GM23338 (cell line): ENCODE measurements around the gene DHRS7B. TPM values are rescaled to one million over a fixed set of nuclear protein-coding genes. Genes with fewer than 3 reads are reported as not detected.

Experiments used
- ATAC-seq: fragments of 200-7000 bp; cut with Tn5 transposase; 3 replicates; pipeline ENCODE4 v1.9.1; 2020
- DNase-seq: peaks from one replicate; pipeline ENCODE4 v3.0.0-alpha.2; 2015; ENCODE audit warnings: low spot score
- H2AFZ ChIP-seq: fragments of 200-600 bp; sonication (generic); 2 replicates; pipeline ENCODE4 v1.8.0; 2016; ENCODE audit warnings: antibody characterized with exemption, mild to moderate bottlenecking, moderate library complexity
- H3F3A ChIP-seq: fragments of 200-600 bp; sonication (generic); replicated peaks from 2 replicates; pipeline ENCODE4 v1.8.0; 2017; ENCODE audit warnings: antibody characterized with exemption, mixed run types, low read depth
- H3K27ac ChIP-seq: fragments of 200-600 bp; sonication (generic); 2 replicates; pipeline ENCODE4 v1.6.1; 2016; ENCODE audit warnings: low read depth
- H3K27me3 ChIP-seq: fragments of 200-600 bp; sonication (generic); 2 replicates; pipeline ENCODE4 v1.8.0; 2016; ENCODE audit warnings: mild to moderate bottlenecking, mixed run types, moderate library complexity; ENCODE audit not compliant: insufficient read depth
- H3K36me3 ChIP-seq: fragments of 200-600 bp; sonication (generic); 2 replicates; pipeline ENCODE4 v1.8.0; 2016; ENCODE audit warnings: mild to moderate bottlenecking; ENCODE audit not compliant: insufficient read depth
- H3K4me1 ChIP-seq: fragments of 200-600 bp; sonication (generic); 2 replicates; pipeline ENCODE4 v1.8.0; 2016; ENCODE audit warnings: mild to moderate bottlenecking, moderate library complexity; ENCODE audit not compliant: insufficient read depth
- H3K4me2 ChIP-seq: fragments of 200-600 bp; sonication (generic); 2 replicates; pipeline ENCODE4 v1.7.1; 2017; ENCODE audit warnings: mixed run types
- H3K4me3 ChIP-seq: fragments of 200-600 bp; sonication (generic); 2 replicates; pipeline ENCODE4 v1.6.1; 2016; ENCODE audit warnings: mixed run types
- H3K79me2 ChIP-seq: fragments of 200-600 bp; sonication (generic); replicated peaks from 2 replicates; pipeline ENCODE4 v1.8.0; 2017; ENCODE audit warnings: mild to moderate bottlenecking; ENCODE audit not compliant: insufficient read depth
- H3K9me2 ChIP-seq: fragments of 200-600 bp; sonication (generic); 2 replicates; pipeline ENCODE4 v1.8.0; 2017; ENCODE audit not compliant: insufficient read depth
- H4K20me1 ChIP-seq: fragments of 200-600 bp; sonication (generic); replicated peaks from 2 replicates; pipeline ENCODE4 v1.8.0; 2017; ENCODE audit warnings: mild to moderate bottlenecking; ENCODE audit not compliant: insufficient read depth
- H3K27ac Mint-ChIP-seq: 2 replicates; pipeline ENCODE4 v1.8.0; 2020; ENCODE audit warnings: inconsistent platforms, mild to moderate bottlenecking, moderate library complexity, mixed read lengths
- H3K27me3 Mint-ChIP-seq: 3 replicates; pipeline ENCODE4 v1.8.0; 2022; ENCODE audit warnings: low read depth, mild to moderate bottlenecking, moderate library complexity, mixed read lengths, inconsistent platforms; ENCODE audit not compliant: insufficient read depth, poor library complexity
- H3K36me3 Mint-ChIP-seq: 3 replicates; pipeline ENCODE4 v1.8.0; 2021; ENCODE audit warnings: low read depth, mild to moderate bottlenecking, inconsistent platforms, moderate library complexity, mixed read lengths
- H3K4me1 Mint-ChIP-seq: 3 replicates; pipeline ENCODE4 v1.8.0; 2020; ENCODE audit warnings: mild to moderate bottlenecking, inconsistent platforms, mixed read lengths
- H3K4me3 Mint-ChIP-seq: 3 replicates; pipeline ENCODE4 v1.8.0; 2021; ENCODE audit warnings: moderate library complexity, mild to moderate bottlenecking, inconsistent platforms, mixed read lengths
- H3K9me3 Mint-ChIP-seq: 3 replicates; pipeline ENCODE4 v1.8.0; 2020; ENCODE audit warnings: moderate library complexity, mild to moderate bottlenecking, inconsistent platforms, mixed read lengths
- CTCF ChIP-seq, 2 experiments: fragments of 200-600 bp in 1 of 2; sonication (generic) in 1 of 2; conservative IDR thresholded peaks; 2 replicates each; pipeline versions ENCODE4 v1.5.1 to v1.6.1; 2016 to 2017; ENCODE audit warnings: antibody characterized with exemption in 2 of 2, low read depth in 2 of 2, mild to moderate bottlenecking in 2 of 2, moderate library complexity in 1 of 2
- EZH2 ChIP-seq: fragments of 200-600 bp; sonication (generic); IDR thresholded peaks from one replicate; pipeline ENCODE4 v1.8.0; 2017; ENCODE audit warnings: antibody characterized with exemption, mild to moderate bottlenecking, low read depth; ENCODE audit not compliant: unreplicated experiment
- EZH2phosphoT487 ChIP-seq: fragments of 200-600 bp; sonication (generic); IDR thresholded peaks from one replicate; pipeline ENCODE4 v1.8.1; 2018; ENCODE audit warnings: antibody characterized with exemption; ENCODE audit not compliant: unreplicated experiment
- JUNB ChIP-seq: IDR thresholded peaks from one replicate; pipeline ENCODE4 v1.6.1; 2016; ENCODE audit warnings: antibody characterized with exemption; ENCODE audit not compliant: unreplicated experiment
- NANOG ChIP-seq: IDR thresholded peaks from 2 replicates; pipeline ENCODE4 v1.6.1; 2016; ENCODE audit warnings: antibody characterized with exemption, borderline replicate concordance
- POLR2AphosphoS5 ChIP-seq: IDR thresholded peaks from 2 replicates; pipeline ENCODE4 v1.6.1; 2016; ENCODE audit warnings: antibody characterized with exemption, low read depth
- STAT1 ChIP-seq: IDR thresholded peaks from one replicate; pipeline ENCODE4 v1.6.1; 2016; ENCODE audit warnings: antibody characterized with exemption; ENCODE audit not compliant: unreplicated experiment
- ZNF331 ChIP-seq: fragments of 250-450 bp; sonication (Bioruptor Pico); IDR thresholded peaks from 2 replicates; pipeline ENCODE4 v1.5.0; 2020; ENCODE audit warnings: low read depth, mild to moderate bottlenecking, moderate library complexity
- polyA plus RNA-seq: library from polyadenylated mRNA; unstranded; fragments of >200 nt; fragmentation: Nextera tagmentation; extraction: Ambion mirVana; gene quantifications from 2 replicates; pipeline ENCODE4 v1.2.1, GENCODE V29; 2016
- total RNA-seq: library from RNA; depleted of rRNA; stranded (reverse); fragments of >200 nt; shearing (Covaris generic); gene quantifications from 2 replicates; pipeline ENCODE4 v1.2.3, GENCODE V29; 2014
- TF ChIP-seq, protein P1 (sequence below): IDR thresholded peaks from one replicate; pipeline ENCODE4 v1.6.1; 2018; ENCODE audit warnings: antibody characterized with exemption; ENCODE audit not compliant: unreplicated experiment
- TF ChIP-seq, protein P2 (sequence below): IDR thresholded peaks from 2 replicates; pipeline ENCODE4 v1.6.1; 2016; ENCODE audit warnings: antibody characterized with exemption

Gene DHRS7B
- total and polyA plus RNA-seq, 2 experiments from 2014 or later: 26.6 to 27.9 TPM

DNA sequence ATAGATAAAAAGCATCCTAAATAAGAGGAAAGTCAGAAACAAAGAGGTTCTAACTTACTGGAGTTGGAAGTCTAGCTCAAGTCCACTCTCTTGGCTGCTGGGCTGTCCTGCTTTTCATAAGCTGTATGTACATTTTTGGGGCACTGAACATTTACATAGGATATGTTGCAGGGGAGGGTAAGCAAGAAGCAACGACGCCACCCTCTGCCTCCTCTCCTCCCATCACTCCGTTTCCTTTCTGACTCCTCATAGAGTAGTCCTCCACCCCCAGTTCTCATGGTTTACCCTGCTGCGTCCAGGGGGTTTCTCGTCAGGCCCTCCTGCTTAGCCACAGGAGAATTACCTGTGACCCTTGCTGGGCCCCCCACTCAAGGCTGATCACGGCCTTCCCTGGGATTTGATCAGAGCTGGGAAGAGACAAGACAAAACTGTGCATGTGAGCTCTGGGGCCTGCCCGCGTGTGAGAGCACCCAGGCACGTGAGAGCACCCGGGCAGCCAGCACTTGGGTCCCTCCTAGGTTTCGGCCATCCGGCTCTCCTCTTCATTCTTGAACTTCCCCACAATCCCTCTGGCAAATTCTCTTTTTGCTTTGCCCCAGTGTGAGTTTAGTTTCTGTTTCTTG, 50.1 kb downstream of the DHRS7B start:
- Mint-ChIP-seq H3K36me3 (peaks cover 9% of the 10 kb centered on the region), H3K4me3 (no peak overlapping the region), H3K27ac (peak overlapping the region; percentile 67; the same call in 1 of the 2 replicates), H3K4me1 (no peaks in the 10 kb centered on the region), H3K9me3 (no peaks in the 10 kb centered on the region), H3K27me3 (peaks cover 2% of the 10 kb centered on the region)
- ATAC-seq (no peak), DNase-seq (no peak)
- Histone ChIP-seq H3K27me3 (no peaks in the 10 kb centered on the region), H4K20me1 (no peaks in the 10 kb centered on the region), H3K4me1 (no peaks in the 10 kb centered on the region), H3K4me2 (no peak overlapping the region), H2AFZ (no peak overlapping the region), H3K79me2 (no peaks in the 10 kb centered on the region), H3K4me3 (no peak overlapping the region), H3K27ac (peak overlapping the region; percentile 55; the same call in 1 of the 2 replicates), H3K9me2 (no peaks in the 10 kb centered on the region), H3K36me3 (no peaks in the 10 kb centered on the region), H3F3A (no peaks in the 10 kb centered on the region)
- TF ChIP-seq, protein P1, sequence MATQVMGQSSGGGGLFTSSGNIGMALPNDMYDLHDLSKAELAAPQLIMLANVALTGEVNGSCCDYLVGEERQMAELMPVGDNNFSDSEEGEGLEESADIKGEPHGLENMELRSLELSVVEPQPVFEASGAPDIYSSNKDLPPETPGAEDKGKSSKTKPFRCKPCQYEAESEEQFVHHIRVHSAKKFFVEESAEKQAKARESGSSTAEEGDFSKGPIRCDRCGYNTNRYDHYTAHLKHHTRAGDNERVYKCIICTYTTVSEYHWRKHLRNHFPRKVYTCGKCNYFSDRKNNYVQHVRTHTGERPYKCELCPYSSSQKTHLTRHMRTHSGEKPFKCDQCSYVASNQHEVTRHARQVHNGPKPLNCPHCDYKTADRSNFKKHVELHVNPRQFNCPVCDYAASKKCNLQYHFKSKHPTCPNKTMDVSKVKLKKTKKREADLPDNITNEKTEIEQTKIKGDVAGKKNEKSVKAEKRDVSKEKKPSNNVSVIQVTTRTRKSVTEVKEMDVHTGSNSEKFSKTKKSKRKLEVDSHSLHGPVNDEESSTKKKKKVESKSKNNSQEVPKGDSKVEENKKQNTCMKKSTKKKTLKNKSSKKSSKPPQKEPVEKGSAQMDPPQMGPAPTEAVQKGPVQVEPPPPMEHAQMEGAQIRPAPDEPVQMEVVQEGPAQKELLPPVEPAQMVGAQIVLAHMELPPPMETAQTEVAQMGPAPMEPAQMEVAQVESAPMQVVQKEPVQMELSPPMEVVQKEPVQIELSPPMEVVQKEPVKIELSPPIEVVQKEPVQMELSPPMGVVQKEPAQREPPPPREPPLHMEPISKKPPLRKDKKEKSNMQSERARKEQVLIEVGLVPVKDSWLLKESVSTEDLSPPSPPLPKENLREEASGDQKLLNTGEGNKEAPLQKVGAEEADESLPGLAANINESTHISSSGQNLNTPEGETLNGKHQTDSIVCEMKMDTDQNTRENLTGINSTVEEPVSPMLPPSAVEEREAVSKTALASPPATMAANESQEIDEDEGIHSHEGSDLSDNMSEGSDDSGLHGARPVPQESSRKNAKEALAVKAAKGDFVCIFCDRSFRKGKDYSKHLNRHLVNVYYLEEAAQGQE: no peak
- TF ChIP-seq, protein P2, sequence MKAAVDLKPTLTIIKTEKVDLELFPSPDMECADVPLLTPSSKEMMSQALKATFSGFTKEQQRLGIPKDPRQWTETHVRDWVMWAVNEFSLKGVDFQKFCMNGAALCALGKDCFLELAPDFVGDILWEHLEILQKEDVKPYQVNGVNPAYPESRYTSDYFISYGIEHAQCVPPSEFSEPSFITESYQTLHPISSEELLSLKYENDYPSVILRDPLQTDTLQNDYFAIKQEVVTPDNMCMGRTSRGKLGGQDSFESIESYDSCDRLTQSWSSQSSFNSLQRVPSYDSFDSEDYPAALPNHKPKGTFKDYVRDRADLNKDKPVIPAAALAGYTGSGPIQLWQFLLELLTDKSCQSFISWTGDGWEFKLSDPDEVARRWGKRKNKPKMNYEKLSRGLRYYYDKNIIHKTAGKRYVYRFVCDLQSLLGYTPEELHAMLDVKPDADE: no peak
- TF ChIP-seq EZH2phosphoT487: no peak
- no peak for TF ChIP-seq EZH2
- no peak for TF ChIP-seq ZNF331 (CRISPR knock-in tag)
- TF ChIP-seq CTCF (conservative IDR thresholded peaks at IDR 0.05; ENCODE audit: low read depth in 2 of 2): peak in 1 of 2 experiments; percentile 14; a peak in 1 of 4 replicates
- TF ChIP-seq NANOG: no peak
- TF ChIP-seq POLR2AphosphoS5: no peak

DNA sequence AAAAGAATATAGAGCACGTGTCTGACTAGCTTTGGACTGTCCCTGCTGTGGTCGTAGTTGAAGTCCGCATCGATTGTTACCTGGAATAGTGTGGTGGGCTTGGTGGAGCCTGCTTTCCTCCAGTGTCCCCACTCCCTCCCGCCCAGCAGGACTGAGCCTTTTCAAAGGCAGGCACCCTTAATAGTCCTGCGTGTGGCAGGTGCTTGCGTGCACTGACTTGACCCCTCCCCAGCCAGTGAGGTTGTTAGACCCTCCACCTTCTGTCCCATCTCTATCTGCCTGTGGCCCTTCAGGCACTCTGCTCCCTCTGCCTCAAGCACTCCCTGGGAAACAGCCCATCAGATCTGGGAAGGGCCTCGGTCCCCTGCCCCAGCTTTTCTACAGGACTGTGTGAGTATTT, 50.6 kb downstream of the DHRS7B start:
- no peaks in the 10 kb centered on the region for H3K9me2 ChIP-seq
- H3K27ac Mint-ChIP-seq: peak overlapping the region; percentile 67; the same call in 1 of the 2 replicates
- peaks cover 2% of the 10 kb centered on the region for H3K27me3 Mint-ChIP-seq
- peaks cover 9% of the 10 kb centered on the region for H3K36me3 Mint-ChIP-seq
- H4K20me1 ChIP-seq: no peaks in the 10 kb centered on the region
- no peak overlapping the region for H3K4me2 ChIP-seq
- no peaks in the 10 kb centered on the region for H3K9me3 Mint-ChIP-seq
- H3K27me3 ChIP-seq: no peaks in the 10 kb centered on the region
- H3K4me3 Mint-ChIP-seq: no peak overlapping the region
- DNase-seq: no peak
- H3K4me1 Mint-ChIP-seq: no peaks in the 10 kb centered on the region
- H3F3A ChIP-seq: no peaks in the 10 kb centered on the region
- no peak overlapping the region for H3K4me3 ChIP-seq
- ATAC-seq: no peak
- H2AFZ ChIP-seq: no peak overlapping the region
- H3K27ac ChIP-seq: no peak overlapping the region
- no peaks in the 10 kb centered on the region for H3K36me3 ChIP-seq
- TF ChIP-seq STAT1 (no peak), EZH2 (no peak), CTCF (conservative IDR thresholded peaks at IDR 0.05; ENCODE audit: low read depth in 2 of 2) (no peak), JUNB (no peak)
- no peaks in the 10 kb centered on the region for H3K79me2 ChIP-seq
- no peaks in the 10 kb centered on the region for H3K4me1 ChIP-seq
